Glutamatergic neuron (in vitro differentiated cells): ENCODE measurements around the gene ZBTB5. TPM values are rescaled to one million over a fixed set of nuclear protein-coding genes. Genes with fewer than 3 reads are reported as not detected.
"Not testable (repeated sequence)": the region's sequence is repeated elsewhere in the genome, so short reads cannot be mapped to it uniquely, and the experiment has no call there.

Source experiments
- DNase-seq: peaks from one replicate; pipeline ENCODE4 v3.0.0; 2022
- H3K27ac Mint-ChIP-seq: one replicate; pipeline ENCODE4 v1.8.0; 2020; ENCODE audit warnings: mild to moderate bottlenecking, mixed read lengths, inconsistent platforms; ENCODE audit not compliant: unreplicated experiment
- H3K27me3 Mint-ChIP-seq: one replicate; pipeline ENCODE4 v1.8.0; 2020; ENCODE audit warnings: mild to moderate bottlenecking, moderate library complexity, mixed read lengths, inconsistent platforms; ENCODE audit not compliant: unreplicated experiment
- H3K36me3 Mint-ChIP-seq: one replicate; pipeline ENCODE4 v1.8.0; 2020; ENCODE audit warnings: mild to moderate bottlenecking, mixed read lengths, inconsistent platforms; ENCODE audit not compliant: unreplicated experiment
- H3K4me1 Mint-ChIP-seq: one replicate; pipeline ENCODE4 v1.8.0; 2020; ENCODE audit warnings: mild to moderate bottlenecking, low read depth, mixed read lengths, inconsistent platforms; ENCODE audit not compliant: unreplicated experiment
- H3K4me3 Mint-ChIP-seq: one replicate; pipeline ENCODE4 v1.8.0; 2020; ENCODE audit warnings: mild to moderate bottlenecking, mixed read lengths, inconsistent platforms; ENCODE audit not compliant: unreplicated experiment
- H3K9me3 Mint-ChIP-seq: one replicate; pipeline ENCODE4 v1.8.0; 2020; ENCODE audit warnings: mild to moderate bottlenecking, moderate library complexity, mixed read lengths, inconsistent platforms; ENCODE audit not compliant: unreplicated experiment
- CTCF ChIP-seq: fragments of 200-600 bp; sonication (generic); IDR thresholded peaks from one replicate; pipeline ENCODE4 v1.5.0; 2021; ENCODE audit not compliant: partially characterized antibody, unreplicated experiment
- total RNA-seq: library from RNA; stranded (reverse); fragmentation: NEBNext Ultra II Directional; extraction: Animal tissue kit (Norgen Biotek cat#: 25700); gene quantifications from one replicate; pipeline ENCODE4 v1.2.1, GENCODE V29; 2021; ENCODE audit not compliant: unreplicated experiment

The ZBTB5 gene
- total RNA-seq, 1 donor from 2014 or later = 14.3 TPM

GRCh38 chr9:37474438-37474837, 9.2 kb upstream of the ZBTB5 start:
- Mint-ChIP-seq H3K4me3 (no peak overlapping the region), H3K4me1 (no peaks in the 10 kb centered on the region), H3K27ac (no peak overlapping the region), H3K27me3 (peaks cover 2% of the 10 kb centered on the region), H3K36me3 (no peaks in the 10 kb centered on the region), H3K9me3 (peaks cover 4% of the 10 kb centered on the region)
- no peak for TF ChIP-seq CTCF
- DNase-seq = no peak

GRCh38 chr9:37473982-37474381, 8.7 kb upstream of the ZBTB5 start:
- not testable (repeated sequence) for H3K27me3 Mint-ChIP-seq, H3K9me3 Mint-ChIP-seq, H3K36me3 Mint-ChIP-seq, DNase-seq, H3K4me3 Mint-ChIP-seq, H3K27ac Mint-ChIP-seq, H3K4me1 Mint-ChIP-seq

- no peak for TF ChIP-seq CTCF
- DNase-seq = no peak
Observed at GRCh38 chr9:37471942-37472684, 6.9 kb upstream of the ZBTB5 start.

GRCh38 chr9:37468620-37469019, 3.4 kb upstream of the ZBTB5 start:
- H3K27me3 Mint-ChIP-seq = peaks cover 7% of the 10 kb centered on the region

More at GRCh38 chr9:37471942-37472684, 6.9 kb upstream of the ZBTB5 start:
- Mint-ChIP-seq H3K36me3 (no peaks in the 10 kb centered on the region), H3K9me3 (peaks cover 4% of the 10 kb centered on the region), H3K4me3 (no peak overlapping the region), H3K27me3 (peaks cover 2% of the 10 kb centered on the region), H3K4me1 (no peaks in the 10 kb centered on the region), H3K27ac (no peak overlapping the region)

DNA sequence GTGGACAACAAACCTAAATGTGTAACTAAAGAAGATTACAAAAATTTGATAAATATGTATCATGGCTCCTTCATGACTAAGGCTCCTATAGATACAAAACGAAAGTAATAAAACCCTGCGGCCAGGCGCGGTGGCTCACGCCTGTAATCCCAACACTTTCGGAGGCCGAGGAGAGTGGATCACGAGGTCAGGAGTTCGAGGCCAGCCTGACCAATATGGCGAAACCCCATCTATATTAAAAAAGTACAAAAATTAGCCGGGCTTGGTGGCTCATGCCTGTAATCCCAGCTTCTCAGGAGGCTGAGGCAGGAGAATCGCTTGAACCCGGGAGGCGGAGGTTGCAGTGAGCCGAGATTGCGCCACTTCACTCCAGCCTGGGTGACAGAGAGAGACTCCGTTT, 2.3 kb upstream of the ZBTB5 start:
- H3K4me3 Mint-ChIP-seq = not testable (repeated sequence)

More at GRCh38 chr9:37468620-37469019, 3.4 kb upstream of the ZBTB5 start:
- no peak overlapping the region for H3K4me3 Mint-ChIP-seq
- no peaks in the 10 kb centered on the region for H3K36me3 Mint-ChIP-seq
- no peak overlapping the region for H3K27ac Mint-ChIP-seq
- no peak for DNase-seq
- H3K4me1 Mint-ChIP-seq = peaks cover 10% of the 10 kb centered on the region
- peaks cover 11% of the 10 kb centered on the region for H3K9me3 Mint-ChIP-seq
- no peak for TF ChIP-seq CTCF

DNA sequence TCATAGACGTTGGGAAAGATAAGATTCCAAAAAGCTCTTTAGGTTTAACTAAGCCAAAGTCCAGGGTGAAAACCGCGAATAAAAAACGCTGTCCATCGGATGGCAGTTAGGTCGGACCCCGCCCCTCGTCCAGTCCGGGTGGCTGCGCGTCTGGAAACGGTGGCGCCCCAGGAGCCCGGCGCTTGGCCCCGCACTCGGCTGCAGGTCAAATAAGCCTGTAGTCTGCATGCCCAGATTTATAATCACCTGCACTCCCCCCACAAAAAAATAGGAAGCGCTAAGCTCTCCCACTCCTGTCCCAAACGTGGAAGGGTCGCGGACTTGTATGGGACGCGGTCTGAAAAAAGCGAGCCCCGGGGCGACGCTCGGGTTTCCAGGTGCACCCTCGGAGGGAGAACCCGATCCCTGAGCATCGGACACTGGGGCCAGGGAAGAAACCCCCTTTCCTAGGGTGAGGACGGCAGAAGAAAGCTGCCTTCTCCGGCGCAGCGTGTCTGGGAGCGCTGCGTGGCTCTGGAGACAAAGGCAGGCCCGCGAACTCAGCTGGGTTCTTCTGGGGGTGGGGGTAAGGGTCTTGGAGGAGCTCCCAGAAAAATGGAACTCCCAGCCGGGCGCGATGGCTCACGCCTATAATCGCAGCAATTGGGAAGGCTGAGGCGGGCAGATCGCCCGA, 923 bp upstream of the ZBTB5 start:
- Mint-ChIP-seq H3K9me3 (peaks cover 9% of the 10 kb centered on the region), H3K4me1 (peaks cover 18% of the 10 kb centered on the region), H3K36me3 (no peaks in the 10 kb centered on the region), H3K27ac (peak overlapping the region; percentile 95), H3K27me3 (peaks cover 9% of the 10 kb centered on the region), H3K4me3 (peak overlapping the region; percentile 99)
- peak; percentile 80 for DNase-seq
- TF ChIP-seq CTCF = no peak

More for the DNA sequence above, 2.3 kb upstream of the ZBTB5 start:
- H3K27me3 Mint-ChIP-seq, H3K9me3 Mint-ChIP-seq, H3K36me3 Mint-ChIP-seq, H3K27ac Mint-ChIP-seq, DNase-seq: not testable (repeated sequence)
- peaks cover 18% of the 10 kb centered on the region for H3K4me1 Mint-ChIP-seq
